Tibial nerve (tissue), 4 donors: ENCODE results near the gene AAK1.

Source experiments
- CTCF ChIP-seq, 5 experiments: fragments of 200-600 bp in 3 of 5; fragments of 450-650 bp in 2 of 5; sonication (generic) in 3 of 5; IDR thresholded peaks; one replicate each; pipeline ENCODE4 v1.5.1; 2016 to 2019; ENCODE audit warnings: antibody characterized with exemption in 5 of 5, mild to moderate bottlenecking in 3 of 5, moderate library complexity in 2 of 5
- EP300 ChIP-seq, 2 donors: sonication (generic); formaldehyde crosslinking; IDR thresholded peaks; one replicate each; pipeline ENCODE4 v1.6.1; 2017; ENCODE audit warnings: antibody characterized with exemption in 2 of 2, mild to moderate bottlenecking in 1 of 2
- POLR2A ChIP-seq, 2 donors: fragments of 450-650 bp; IDR thresholded peaks; one replicate each; pipeline ENCODE4 v1.6.1; 2017; ENCODE audit warnings: antibody characterized with exemption in 2 of 2, mild to moderate bottlenecking in 2 of 2, moderate library complexity in 2 of 2

- no peak for TF ChIP-seq POLR2A (IDR thresholded peaks at IDR 0.05)
- no peak for TF ChIP-seq CTCF (IDR thresholded peaks at IDR 0.05)
- TF ChIP-seq EP300 (IDR thresholded peaks at IDR 0.05) = no peak
Measured at GRCh38 chr2:69422198-69422597, 221.3 kb downstream of the AAK1 start.
